HK-2 (cell line): ENCODE data around the gene UBP1.
A peak's percentile ranks its signal among the peaks of the same experiment; 100 is the strongest.
"Not testable (repeated sequence)": the region's sequence is repeated elsewhere in the genome, so short reads cannot be mapped to it uniquely, and the experiment has no call there.

ENCODE experiments used
- DNase-seq: peaks from one replicate; pipeline ENCODE4 v3.0.0-alpha.2; 2018; ENCODE audit not compliant: unreplicated experiment

The UBP1 gene

DNA sequence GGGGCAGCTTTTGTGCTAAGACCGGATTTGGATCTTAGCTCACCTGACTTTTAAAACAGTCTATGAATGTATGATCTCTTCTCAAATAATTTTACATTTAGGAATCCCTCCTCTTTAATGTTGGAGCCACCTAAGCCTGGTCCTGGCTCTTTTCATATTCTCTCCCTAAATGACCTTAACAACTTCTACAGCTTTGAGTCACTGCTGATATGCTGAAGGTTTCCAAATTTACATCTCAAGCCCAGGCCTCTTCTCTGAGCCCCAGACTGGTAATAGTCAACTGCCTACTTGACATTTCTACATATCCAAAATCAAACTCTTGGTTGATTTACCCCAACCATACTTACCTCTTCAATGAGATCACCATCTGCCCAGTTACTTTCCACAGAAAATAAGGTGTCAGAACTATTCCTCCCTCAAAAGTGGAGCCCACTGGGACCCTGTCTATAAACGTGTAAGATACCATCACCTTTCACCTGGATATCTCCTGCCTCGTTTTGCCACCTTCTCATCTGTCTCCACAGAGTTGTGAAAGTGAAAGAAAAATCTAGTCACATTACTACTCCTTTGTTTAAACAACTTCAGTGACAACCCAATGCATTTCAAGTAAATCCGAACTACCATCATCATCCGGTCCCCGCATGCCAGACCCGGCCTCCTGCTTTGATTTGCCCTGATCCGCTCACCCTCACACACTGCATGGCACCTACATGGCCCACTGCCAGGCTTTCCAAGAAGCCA lies 48.8 kb downstream of the UBP1 start:
- DNase-seq = no peak

GRCh38 chr3:33389908-33390307 lies 50.3 kb downstream of the UBP1 start:
- no peak for DNase-seq

DNA sequence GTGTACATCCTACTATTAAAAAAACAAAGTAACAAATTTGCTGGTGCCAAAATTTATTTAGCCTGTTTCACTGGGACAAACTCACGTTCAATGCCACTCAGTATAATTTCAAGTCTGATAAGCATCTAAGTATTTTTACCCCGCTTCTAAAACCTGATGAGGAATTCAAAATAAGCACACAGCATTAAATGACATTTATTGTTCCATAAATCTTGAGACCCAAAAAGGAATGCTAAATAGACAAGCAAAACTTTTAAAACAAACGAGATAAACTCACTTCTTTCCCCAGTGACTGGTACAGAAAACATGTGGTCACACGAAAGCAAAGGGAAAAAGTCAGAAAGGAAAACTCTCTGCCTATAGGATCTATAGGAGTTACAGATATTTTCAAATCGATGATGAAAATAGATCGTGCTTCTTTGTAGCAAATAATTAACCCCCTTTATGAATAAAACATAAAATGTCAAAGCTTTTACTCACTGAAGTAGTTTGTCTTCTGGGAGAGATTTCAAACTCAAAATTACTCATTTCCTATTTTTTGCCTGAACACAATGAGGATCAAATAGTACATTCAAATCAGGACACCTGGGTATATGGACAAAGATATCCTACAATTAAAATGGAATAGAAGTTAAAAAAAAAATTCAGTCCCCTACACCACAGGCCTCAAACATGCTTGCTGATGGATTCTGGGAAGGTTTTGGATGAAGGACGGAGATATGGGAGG lies 51.7 kb downstream of the UBP1 start:
- DNase-seq = no peak

DNA sequence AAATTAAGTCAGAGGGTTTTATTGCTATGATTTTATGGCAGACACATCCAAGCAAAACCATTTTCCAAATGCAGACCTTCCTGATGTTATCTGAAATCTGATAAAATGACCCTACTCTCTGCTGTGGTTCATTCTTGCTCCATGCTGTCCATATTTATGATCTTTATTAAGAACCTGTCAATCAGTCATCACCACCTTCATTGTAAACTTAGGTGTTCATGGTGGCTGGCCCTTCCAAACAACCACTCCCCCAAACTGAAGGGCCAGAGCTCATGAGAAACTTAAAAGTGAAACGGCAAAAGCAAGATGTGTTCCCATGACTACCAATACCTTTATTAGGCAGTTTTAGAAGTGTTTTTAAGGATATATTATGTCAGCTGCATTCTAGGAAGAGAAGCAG lies 53.6 kb downstream of the UBP1 start:
- no peak for DNase-seq

DNA sequence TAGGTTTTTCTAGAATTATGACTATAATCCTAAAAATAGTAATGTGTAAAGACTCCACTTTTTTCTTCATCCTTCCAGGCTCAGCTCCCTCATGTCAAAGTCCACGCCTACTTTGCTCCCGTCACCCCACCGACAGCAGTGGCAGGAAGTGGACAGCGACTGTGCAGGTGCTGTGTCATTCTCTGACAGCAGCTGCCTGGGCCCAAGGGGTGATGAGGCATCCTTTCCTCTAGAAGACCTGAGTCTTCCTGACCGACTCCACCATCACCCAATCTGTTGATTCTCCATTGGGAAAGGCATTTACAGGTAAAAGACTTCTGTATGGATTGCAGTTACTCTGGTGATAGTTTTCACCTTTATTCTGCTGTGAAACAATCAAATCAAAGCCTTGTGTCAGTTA lies 54.8 kb downstream of the UBP1 start:
- no peak for DNase-seq

DNA sequence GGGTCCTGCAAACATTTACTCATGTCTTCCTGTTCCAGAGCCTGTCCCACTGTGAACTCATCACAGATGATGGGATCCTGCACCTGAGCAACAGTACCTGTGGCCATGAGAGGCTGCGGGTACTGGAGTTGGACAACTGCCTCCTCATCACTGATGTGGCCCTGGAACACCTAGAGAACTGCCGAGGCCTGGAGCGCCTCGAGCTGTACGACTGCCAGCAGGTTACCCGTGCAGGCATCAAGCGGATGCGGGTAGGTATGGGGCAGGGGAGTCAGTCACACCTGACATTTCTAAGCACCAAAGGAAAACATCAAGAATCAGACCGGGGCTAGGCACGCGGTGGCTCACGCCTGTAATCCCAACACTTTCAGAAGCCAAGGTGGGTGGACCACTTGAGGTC lies 56.3 kb downstream of the UBP1 start:
- no peak for DNase-seq

DNA sequence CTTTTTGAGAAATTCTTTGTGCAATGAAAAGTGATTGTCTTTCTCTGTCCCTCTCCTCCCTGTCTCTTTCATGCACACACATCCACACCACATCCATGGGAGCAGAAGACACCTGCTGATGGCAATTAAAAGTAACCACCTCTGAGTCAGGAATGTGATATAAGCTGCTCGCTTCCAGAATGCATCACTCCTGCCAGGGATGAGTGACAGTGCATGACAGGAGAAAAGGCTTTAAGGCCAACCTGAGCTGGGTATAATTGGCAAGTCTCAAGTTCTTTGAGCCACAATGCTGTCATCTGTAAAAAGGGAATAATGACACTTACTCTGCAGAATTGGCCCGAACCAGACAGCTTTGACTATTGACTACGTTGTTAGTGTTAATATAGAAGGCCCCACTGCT lies 59.6 kb downstream of the UBP1 start:
- no peak for DNase-seq

GRCh38 chr3:33377931-33378330 lies 62.3 kb downstream of the UBP1 start:
- peak; percentile 27 for DNase-seq

GRCh38 chr3:33377489-33377888 lies 62.7 kb downstream of the UBP1 start:
- DNase-seq = no peak

DNA sequence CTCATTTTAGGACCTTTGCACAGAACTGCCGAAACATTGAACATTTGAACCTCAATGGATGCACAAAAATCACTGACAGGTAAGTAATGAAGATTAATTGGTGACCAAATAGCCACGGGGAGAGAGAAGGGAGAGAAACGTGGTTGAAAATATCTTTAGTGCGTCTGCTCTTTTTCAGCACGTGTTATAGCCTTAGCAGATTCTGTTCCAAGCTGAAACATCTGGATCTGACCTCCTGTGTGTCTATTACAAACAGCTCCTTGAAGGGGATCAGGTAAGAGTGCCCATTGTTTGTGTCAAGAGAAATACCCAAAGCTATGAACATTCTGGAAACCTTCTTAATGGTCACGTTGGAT lies 67.1 kb downstream of the UBP1 start:
- no peak for DNase-seq

DNA sequence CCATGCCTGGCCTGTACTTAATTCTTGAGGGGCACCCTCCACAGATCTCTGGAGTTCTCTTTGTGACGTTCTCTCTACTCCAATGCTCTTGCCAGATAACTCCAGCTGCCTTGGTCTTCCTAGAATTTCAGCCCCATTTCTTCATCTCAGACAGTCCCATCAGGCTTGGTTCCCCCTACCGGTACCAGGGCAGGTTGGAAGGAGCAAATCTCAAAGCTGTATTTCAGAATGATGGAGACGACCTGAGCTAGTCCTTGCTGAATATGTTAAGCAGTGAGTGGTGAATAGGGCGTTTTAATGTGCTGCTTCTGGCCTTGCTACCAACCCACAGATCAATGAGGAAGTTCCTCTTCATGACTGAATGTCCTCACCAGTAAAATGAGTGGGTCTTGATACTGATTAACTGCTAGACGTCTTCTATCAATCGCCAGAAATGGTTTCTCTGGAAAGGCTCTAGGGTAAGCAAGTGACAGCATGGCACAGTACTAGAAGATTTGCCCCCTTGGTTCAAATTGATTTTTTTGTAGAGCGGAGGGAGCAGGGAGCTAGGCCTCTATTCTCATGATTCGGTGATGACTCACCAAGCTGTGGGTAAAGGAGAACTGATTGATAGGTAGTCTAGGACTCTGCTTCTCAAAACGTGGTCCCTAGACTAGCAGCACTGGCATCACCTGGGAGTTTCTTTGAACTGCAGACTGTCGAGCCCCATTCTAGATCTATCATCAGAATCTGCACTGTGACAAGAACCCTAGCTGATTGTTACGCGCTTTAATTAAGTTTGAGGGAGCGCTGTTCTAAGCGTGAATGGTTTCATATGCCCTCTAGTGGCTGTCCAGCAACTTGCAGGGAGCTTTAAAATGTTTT lies 67.8 kb downstream of the UBP1 start:
- peak; percentile 21 for DNase-seq

GRCh38 chr3:33364531-33365128 lies 75.6 kb downstream of the UBP1 start:
- DNase-seq = no peak

DNA sequence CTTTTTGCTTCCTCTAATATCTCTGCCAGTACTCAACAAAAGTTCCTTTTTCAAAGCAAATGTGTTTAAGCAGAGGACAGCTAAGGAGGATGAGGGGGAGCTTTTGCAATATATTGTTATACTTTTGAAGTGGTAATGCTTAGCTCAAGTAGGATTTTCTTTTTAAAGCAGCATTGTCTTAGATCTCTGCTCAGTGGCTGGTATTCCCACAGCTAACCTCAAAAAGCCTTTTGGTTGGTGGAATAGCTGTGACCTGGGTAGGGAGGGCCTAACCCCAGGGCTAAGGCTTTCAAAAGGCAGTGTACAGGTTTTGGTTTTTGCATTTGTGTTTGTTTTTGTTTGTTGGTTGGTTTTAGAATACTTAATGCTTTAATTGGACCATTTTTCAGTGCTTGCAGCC lies 76.1 kb downstream of the UBP1 start:
- DNase-seq = no peak

GRCh38 chr3:33363113-33363800 lies 76.9 kb downstream of the UBP1 start:
- DNase-seq = no peak

- no peak for DNase-seq
Measured at GRCh38 chr3:33360136-33360825, 79.9 kb downstream of the UBP1 start.

- DNase-seq = no peak
Measured at GRCh38 chr3:33358172-33358781, 81.9 kb downstream of the UBP1 start.

- no peak for DNase-seq
Measured at GRCh38 chr3:33355611-33356010, 84.6 kb downstream of the UBP1 start.

DNA sequence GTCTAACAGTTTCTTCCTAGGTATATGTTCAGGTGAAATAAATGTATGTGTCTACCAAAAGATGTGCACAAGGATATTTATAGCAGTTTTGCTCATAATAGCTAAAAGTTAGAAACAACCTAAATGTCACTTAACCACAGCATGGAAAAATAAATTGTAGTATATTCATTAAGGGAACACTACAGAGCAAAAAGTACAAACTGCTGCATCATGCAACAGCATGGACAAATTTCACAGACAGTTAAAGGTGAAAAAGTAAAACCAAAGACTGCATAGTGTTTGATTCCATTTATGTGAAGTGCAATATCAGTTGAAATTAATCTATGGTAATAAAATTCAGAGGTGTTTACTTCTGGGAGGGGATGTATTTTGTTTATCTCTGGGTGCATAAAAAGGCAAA lies 100.4 kb downstream of the UBP1 start:
- no peak for DNase-seq

- DNase-seq = not testable (repeated sequence)
Measured at GRCh38 chr3:33338936-33339465, 101.2 kb downstream of the UBP1 start.
